ENCODE data around the gene FAM114A1.
"Not testable (repeated sequence)": the region's sequence is repeated elsewhere in the genome, so short reads cannot be mapped to it uniquely, and the experiment has no call there.

FAM114A1 gene

DNA sequence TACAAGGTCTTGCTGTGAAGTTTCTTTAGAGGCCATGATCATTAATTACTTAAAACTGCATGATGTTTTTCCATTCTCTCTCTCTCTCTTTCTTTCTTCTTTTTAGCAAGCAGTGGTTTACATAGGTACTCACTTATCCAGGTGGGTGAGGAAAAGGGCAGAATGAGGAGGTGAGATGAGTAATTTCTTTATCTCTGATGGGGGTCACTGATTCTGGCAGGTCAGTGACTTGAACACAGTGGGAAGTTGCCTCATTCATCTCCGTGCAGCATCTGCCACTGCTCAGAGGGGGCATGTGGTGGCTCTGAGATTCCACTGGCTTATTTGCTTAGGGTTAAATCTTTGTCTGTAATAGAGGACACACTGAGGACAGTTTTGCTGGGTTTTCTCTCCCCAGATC, 62.6 kb downstream of the FAM114A1 start:
- no peak for DNase-seq (ENCODE audit: low read depth in 1 of 2, low spot score in 1 of 2)

DNA sequence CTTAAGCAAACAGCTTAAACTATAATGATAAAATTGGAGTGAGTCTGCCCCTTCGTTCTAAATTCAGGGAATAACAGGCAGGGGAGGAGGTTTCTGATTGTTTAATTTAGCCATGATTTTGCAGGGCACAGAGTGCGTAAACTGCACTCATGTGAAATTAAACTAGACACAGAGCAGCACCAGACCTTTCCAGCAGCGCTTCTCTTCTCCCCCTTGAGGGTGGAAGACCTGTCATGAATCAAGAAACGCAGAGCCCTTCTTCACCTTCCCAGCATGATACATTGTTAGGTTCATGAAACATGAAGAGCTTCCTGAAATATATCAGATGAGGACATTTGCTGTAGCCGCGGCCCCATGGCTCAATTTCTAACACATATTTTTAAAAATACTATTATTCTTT, 63.1 kb downstream of the FAM114A1 start:
- DNase-seq (ENCODE audit: low read depth in 1 of 2, low spot score in 1 of 2): no peak

DNA sequence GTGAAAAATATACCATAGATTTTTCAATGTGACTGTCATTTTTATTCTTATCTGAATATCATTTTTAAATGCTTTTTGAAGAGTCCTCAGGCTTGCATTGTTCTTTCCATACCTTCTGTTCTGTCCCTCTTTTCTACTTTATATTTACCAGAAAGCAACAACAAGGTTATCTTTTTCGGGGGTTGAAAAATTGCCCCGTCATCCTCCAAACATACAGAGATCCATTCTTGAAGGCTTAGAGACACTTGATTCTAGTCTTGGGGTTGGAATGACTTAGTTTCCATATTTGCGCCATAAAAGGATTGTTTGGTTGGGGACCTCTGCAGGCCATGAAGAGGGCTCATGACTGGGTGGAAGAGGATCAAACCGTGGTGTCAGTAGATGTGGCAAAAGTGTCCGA, 63.5 kb downstream of the FAM114A1 start:
- no peak for DNase-seq (ENCODE audit: low read depth in 1 of 2, low spot score in 1 of 2)

DNA sequence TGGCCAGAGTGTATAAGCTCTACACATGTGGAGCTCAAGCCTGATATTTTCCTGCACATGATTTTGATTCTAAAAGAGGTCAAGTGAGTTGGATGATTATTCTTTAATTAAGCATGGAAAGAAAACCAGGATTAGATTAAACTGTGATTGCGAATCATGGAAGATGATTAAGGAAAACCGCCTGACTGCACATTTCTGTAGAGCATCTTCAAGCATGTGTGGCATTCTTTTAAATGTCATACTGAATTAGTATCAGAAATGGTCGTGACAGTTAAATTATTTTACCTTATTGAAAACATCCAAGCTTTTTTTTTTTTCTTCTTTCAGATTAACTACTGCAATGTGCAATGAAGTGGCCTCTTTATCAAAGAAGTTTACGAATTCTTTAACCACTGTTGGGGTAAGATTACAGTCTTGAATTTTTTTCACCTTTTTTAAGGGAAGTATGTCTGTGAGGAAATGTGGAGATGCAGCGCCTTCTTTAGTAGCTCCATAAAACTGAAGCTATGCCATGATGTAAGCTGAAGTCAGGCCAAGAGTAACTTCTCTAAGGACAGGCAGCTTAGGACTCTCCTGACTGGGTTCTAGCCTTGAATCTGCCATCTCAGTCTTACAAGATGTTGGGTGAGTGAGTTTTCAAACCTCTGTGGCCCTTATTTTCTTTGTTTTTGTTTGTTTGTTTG, 67.9 kb downstream of the FAM114A1 start:
- no peak for DNase-seq (ENCODE audit: low read depth in 1 of 2, low spot score in 1 of 2)

DNA sequence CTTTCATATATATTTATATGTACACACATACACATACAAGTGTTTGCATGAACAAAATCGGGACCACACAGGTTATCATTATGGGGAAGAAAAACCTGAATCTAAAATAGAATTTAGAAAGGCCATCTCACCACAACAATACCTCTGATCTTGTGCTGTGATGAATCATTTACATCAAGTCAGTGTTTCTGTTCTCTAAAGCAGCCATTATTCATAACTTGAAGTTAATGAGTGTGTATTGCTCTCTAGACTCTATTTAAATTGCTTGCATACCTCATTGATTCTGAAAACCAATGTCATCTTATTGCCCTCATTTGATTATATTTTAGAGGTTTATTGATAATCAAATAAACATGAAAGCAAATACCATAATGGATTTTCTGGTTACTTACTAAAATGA, 71.6 kb downstream of the FAM114A1 start:
- DNase-seq (ENCODE audit: low read depth in 1 of 2, low spot score in 1 of 2): no peak

DNA sequence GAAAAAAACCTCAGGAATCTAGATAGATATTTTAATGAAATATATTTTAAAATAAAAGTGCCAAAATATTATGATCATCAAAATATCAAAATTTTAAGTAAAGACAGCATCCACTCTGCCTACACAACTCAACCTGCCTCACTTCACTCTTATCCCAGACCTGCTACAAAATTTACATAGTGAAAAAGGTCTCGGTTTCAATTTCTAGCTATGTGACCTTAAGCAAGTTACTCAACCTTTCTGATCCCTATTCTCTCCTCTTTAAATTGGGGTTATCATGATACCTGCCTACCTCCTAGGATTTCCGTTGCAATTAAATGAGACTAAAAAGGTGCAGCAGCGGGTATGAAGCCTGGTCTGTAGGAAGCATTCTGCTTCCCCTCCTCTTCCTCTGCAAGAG, 72.9 kb downstream of the FAM114A1 start:
- no peak for DNase-seq (ENCODE audit: low read depth in 1 of 2, low spot score in 1 of 2)

DNA sequence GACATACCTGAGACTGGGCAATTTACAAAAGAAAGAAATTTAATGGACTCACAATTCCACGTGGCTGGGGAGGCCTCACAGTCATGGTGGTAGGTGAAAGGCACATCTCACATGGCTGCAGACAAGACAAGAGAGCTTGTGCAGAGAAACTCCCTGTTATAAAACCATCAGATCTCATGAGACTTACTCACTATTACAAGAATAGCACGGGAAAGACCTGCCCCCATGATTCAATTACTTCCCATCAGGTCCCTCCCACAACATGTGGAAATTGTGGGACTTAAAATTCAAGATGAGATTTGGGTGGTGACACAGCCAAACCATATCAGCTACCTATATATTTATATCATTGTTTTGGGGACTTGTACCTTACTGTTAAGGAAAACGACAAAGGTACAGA, 74.3 kb downstream of the FAM114A1 start:
- not testable (repeated sequence) for DNase-seq (ENCODE audit: low read depth in 1 of 2, low spot score in 1 of 2)

DNA sequence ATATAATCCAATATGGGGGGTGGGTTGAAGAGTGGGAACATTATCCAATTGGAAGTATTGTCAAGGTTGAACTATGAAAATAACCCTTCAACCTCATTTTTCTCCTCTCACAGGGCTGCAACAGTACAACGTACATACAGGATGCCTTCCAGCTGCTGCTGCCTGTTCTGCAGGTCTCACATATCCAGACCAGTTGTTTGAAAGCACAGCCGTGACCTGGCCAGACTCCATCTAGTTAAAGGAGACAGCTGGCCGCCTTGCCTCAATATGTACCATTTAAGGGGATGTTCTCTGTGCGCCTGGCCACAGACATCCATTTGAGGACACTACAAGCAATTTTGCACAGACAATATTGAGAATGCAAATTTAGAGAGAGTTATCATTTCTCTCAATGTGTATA, 75.7 kb downstream of the FAM114A1 start:
- DNase-seq (ENCODE audit: low read depth in 1 of 2, low spot score in 1 of 2): no peak

DNA sequence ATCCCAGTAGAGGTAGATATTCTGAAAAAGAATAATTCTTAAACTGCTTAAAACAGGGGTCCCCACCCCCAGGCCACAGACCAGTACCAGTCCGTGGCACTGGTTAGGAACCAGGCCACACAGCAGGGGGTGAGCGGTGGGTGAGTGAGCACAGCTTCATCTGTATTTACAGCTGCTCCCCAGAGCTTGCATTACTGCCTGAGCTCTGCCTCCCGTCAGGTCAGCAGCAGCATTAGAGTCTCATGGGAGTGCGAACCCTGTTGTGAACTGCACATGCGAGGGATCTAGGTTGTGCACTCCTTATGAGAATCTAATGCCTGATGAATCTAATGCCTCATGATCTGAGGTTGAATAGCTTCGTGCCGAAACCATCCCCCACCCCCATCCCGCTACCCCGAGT, 76.8 kb downstream of the FAM114A1 start:
- DNase-seq (ENCODE audit: low read depth in 1 of 2, low spot score in 1 of 2): no peak

DNA sequence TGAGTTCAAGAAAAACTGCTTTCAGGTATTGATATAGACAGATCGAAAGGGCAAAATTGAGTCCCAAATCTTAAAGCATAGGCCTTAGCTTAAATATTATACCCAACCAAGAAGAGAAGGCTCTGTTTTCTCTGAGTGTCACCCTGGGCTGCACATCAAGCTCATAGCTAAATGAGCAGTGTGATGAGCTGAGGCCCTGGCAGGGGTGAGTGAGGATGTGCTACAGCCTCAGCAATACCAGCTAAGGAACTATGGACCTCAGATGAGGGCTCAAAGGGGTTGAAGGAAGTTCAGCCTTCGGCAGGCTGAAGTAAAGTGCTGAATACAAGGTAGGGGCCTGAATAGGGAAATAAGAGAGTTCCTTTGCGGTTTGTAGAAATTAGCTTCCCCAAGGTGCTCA, 79.3 kb downstream of the FAM114A1 start:
- no peak for DNase-seq (ENCODE audit: low read depth in 1 of 2, low spot score in 1 of 2)

DNA sequence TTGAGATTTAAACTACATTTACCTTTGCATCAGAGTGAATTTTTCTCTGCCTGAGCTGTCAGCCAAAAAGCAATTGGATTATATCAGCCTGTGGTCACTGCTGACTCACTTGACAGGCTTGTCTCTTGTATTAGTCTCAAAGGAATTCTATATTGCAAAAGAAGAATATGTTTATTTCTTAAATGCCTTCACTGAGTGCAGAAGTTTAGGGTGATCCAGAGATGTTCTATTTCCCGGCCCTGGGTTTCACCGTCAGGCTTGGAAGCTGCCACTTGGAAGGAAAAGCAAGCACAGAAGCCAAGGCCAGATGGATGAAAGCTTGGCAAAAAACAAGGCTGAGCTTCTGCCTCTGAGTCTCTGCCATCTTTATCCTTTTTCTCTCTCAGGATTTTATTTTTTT, 80.9 kb downstream of the FAM114A1 start:
- no peak for DNase-seq (ENCODE audit: low read depth in 1 of 2, low spot score in 1 of 2)

DNA sequence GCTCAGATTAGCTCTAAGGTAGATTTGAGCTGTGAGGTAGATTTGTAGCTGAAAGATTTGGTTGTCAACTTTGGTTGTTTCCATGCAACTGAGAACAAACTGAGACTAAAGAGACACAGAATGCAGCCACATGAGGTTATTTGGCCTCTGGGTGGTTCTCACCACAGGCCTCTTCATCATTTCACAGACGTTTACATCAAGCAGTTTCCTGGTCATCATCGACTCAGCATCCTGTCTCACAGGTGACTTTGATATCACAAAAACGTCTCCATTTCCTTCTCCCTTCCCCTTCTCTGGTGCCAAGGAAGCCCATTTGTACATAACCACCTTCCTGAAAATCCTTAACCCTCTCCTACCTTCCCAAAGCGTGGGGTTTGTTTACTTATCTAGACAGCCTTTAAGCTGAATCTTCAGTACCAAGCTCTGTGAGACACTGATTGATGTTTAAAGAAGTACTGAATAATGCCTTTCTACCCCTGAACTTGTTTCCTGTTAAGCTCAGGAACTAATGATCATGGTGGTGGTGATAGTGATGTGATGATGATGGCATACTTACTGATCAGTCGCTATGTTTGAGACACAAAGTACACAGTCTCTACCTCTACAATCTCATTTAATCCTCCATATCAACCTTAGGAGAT, 81.9 kb downstream of the FAM114A1 start:
- no peak for DNase-seq (ENCODE audit: low read depth in 1 of 2, low spot score in 1 of 2)

DNA sequence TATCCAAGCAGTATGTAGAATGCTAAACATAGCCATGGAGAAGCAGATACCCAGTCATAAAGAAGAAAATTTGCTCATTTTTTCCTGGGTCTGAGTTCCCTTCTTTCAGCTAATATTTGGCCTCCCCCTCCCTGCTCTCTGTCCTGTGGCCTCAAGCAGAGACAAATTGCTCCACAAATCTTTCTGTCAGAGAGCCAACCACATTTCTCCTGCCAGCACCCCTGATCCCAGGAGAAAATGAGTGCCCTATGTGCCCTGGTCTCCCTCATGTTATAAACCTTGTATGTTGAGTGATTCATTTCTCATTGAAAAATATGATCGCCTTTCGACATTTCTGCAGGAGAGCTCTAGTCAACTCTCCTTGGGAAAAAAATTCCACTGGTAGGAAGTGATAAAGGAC, 82.6 kb downstream of the FAM114A1 start:
- no peak for DNase-seq (ENCODE audit: low read depth in 1 of 2, low spot score in 1 of 2)

DNA sequence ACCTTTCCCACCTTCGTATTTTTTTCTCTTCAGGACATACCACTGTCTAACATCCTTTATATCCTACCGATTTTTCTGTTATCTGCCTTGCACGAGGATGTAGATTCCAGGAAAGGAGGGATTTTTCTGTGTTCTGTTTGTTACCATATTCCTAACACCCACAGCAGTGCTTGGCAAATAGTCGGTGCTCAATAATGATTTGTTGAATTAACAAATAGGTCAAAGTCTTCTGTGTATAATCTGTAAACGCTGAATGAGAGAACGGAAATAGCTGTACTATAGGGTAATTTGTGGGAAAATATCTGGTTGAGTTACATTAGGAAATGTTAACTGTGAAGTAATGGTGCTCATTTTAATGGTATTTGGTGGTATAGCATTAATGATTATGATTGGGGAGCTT, 83.1 kb downstream of the FAM114A1 start:
- DNase-seq (ENCODE audit: low read depth in 1 of 2, low spot score in 1 of 2): no peak

DNA sequence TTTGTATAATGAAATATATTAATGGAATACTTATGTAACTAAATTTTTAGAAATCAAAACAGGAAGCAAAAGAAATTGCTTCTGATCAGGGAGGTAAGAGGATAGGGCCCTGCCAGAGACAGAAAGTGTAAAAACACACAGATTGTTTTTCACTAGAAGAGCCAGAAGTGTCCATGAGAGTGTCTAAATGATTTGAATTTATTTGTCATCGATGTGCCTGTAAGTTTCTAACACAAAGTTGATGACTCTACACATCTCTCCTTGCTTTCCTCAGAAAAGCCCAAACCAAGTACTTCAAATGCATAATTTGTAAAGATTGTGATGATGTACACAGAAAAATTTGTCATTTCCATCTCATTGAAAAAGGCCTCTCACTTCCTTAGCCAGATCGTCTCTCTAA, 84.0 kb downstream of the FAM114A1 start:
- DNase-seq (ENCODE audit: low read depth in 1 of 2, low spot score in 1 of 2): no peak

DNA sequence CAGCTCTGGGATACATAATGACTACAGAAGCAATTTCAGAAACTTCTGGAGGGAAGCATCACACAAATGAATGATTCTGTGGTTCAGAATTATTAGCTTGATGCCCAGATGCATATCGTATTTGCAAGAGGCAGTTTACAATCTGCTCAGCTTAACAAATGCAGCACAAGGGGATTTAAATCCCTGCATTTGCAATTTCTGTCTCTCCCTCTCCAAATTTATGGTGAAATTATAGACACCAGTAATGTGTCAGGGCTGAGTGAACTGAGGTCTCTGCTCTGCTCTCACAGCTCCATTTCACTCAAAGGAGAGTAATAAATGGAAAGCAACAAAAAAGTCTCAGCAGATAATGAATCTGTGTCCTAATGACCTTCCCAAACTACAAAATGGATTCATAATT, 84.4 kb downstream of the FAM114A1 start:
- DNase-seq (ENCODE audit: low read depth in 1 of 2, low spot score in 1 of 2): no peak

DNA sequence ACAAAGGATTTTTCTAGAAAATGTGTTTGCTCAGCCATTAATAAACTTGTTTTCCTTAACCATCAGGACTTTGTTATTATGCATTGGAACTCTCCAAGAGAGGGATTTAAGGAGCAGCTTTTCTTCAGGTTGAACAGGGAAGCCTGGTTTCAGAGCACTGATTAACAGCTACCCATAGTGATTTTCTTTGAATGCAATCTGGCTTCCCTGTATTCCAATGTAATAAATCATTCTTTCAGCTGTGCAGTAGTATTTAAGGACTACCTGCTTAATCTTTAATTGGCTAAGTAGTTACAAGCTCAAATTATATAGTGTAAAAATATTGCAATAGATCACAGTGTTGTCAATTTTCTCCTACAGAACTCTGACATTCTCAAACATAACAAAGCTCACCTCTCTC, 87.1 kb downstream of the FAM114A1 start:
- DNase-seq (ENCODE audit: low read depth in 1 of 2, low spot score in 1 of 2): no peak

DNA sequence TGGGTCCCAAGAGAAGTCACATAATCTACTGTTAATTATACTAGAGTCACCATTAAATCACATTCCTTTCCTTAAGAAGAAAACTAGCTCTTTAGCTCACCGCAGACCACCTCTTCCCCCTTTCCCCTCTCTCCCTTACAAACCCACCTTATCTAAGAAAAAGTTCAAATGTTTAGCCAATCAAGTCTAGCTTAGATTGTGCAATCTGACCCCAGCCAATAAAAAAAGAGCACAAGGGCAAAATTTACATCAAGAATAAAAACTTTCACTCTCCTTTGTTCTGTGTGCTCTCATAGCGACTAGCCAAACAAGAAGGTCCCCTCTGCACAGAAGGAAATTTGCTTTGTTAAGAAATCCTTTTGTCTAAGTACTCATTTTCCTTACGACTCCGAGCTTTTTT, 88.4 kb downstream of the FAM114A1 start:
- no peak for DNase-seq (ENCODE audit: low read depth in 1 of 2, low spot score in 1 of 2)

DNA sequence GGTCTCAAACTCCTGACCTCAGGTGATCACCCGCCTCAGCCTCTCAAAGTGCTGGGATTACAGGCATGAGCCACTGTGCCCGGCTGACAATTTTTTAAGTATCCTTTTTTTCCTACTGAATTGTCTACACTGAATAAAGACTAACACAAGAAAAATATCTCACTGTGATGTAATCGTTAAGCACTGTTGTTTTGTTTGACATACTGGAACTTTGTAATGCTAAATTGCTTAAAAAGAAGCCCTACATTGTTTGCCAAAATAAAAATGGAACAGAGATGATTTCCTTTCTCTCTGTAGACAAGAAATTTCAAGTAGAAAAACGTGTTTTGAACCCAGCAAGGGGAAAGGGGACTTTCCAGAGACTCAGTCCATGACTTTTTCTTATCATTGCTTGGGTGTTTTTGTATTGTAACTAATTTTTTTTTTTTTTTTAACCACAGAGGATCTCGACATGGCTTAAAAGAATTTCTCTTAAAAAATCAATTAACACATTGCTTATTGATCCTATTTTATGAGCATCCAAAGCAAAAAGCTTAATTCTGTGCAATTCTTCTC, 89.7 kb downstream of the FAM114A1 start:
- DNase-seq (ENCODE audit: low read depth in 1 of 2, low spot score in 1 of 2): no peak

DNA sequence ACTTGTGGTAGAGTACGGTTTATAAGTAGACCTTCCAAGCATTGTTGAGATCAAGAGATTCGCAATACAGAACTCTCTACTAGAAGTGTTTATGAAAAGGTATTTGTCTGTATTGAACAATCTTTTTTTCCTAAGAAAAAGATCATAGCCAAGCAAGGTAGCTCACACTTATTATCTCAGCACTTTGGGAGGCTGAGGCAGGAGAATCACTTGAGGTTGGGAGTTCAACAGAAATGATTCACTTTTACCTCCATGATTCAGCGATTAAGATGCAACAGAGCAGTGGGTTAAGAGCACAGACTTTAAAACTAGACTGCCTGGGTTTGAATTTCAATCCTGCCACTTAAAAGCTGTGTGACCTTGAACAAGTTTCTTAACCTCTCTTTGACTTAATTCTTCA, 90.3 kb downstream of the FAM114A1 start:
- no peak for DNase-seq (ENCODE audit: low read depth in 1 of 2, low spot score in 1 of 2)

DNA sequence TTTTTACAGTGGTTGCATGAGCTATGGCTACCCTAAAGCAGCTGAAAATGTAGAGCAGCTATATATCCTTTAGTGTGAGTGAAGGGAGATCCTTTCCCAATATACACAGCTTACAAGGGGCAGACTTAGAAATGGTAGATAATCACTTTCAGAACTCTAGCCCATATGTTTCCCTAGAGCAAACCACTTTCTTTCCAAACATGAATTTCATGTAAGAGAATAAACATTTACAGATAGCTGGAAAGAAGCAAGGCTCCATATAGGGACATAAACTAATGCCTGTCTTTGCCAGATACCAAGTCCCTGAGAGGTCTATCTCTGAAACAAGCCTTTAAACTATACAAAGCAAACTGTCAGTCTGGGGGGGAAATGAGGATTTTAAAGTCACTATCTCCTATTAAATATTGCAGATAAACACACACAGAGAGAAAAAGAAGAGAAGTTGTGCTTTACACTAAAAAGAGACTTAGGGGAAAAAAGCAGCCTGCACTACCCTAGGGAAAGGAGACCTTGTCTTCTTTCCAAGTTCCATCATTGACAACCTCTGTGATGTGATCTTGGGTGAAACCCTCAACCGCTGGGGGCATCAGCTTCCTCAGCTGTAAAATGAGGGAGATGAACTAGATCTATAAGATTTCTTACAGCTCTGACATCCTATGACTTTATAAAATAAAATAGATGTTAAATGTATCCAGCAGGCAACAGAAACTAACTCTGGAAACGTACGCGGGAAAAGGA, 91.0 kb downstream of the FAM114A1 start:
- DNase-seq (ENCODE audit: low read depth in 1 of 2, low spot score in 1 of 2): no peak

DNA sequence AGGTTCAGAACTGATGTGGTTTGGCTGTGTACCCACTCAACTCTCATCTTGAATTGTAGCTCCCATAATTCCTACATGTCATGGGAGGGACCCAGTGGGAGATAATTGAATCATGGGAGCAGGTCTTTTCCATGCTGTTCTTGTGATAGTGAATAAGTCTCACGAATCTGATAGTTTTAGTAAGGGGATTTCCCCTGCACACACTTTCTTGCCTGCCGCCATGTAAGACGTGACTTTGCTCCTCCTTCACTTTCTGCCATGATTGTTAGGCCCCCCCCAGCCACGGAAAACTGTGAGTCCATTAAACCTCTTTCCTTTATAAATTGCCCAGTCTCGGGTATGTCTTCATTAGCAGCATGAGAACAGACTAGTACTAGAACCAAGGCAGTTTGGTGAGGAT, 91.6 kb downstream of the FAM114A1 start:
- not testable (repeated sequence) for DNase-seq (ENCODE audit: low read depth in 1 of 2, low spot score in 1 of 2)
